HCT116 (cell line): Measurements from ENCODE around the gene VIPR1. TPM values are rescaled to one million over a fixed set of nuclear protein-coding genes. Genes with fewer than 3 reads are reported as not detected.

ENCODE experiments used
- ATAC-seq: fragments of 200-7000 bp; cut with Tn5 transposase; 2 replicates; pipeline ENCODE4 v1.9.1; 2020; ENCODE audit warnings: mild to moderate bottlenecking, moderate library complexity
- BruUV-seq: library from RNA; stranded (reverse); fragments of 400-500 nt; replicated peaks from 2 replicates; lab custom pipeline; 2021; lab: Mats Ljungman, UMichigan
- CTCF ChIA-PET: fragments of 300-600 bp; sonication (Branson Sonifier 250); formaldehyde crosslinking; loops from one replicate; lab custom pipeline; 2021; ENCODE audit warnings: antibody characterized with exemption; lab: Charles Lee
- POLR2A ChIA-PET: fragments of 300-600, 350-600 bp; sonication (Branson Sonifier 250); formaldehyde crosslinking; loops from one replicate; lab custom pipeline; 2021; ENCODE audit warnings: antibody characterized with exemption; lab: Charles Lee
- RAD21 ChIA-PET, 2 experiments: fragments of 300-600 bp; sonication (Branson Sonifier 250); formaldehyde crosslinking; loops; one replicate each; lab custom pipeline; 2023; ENCODE audit warnings: low total read pairs in 2 of 2; ENCODE audit not compliant: uncharacterized antibody in 2 of 2, unreplicated experiment in 2 of 2, low non-redundant PET in 1 of 2; lab: Charles Lee
- DNase-seq: peaks from one replicate; pipeline ENCODE4 v3.0.0-alpha.2; 2010; ENCODE audit warnings: low read depth, low spot score
- H2AFZ ChIP-seq: fragments of 200-600 bp; shearing (Covaris generic), sonication (generic); 2 replicates; pipeline ENCODE4 v1.6.1; 2017; ENCODE audit warnings: low read depth, mixed run types, mixed read lengths, antibody characterized with exemption, low read length; ENCODE audit not compliant: poor library complexity, severe bottlenecking
- H3K27ac ChIP-seq: 2 replicates; pipeline ENCODE4 v1.5.1; 2012; ENCODE audit warnings: low read depth, low read length
- H3K27me3 ChIP-seq: fragments of 200-600 bp; sonication (generic); 2 replicates; pipeline ENCODE4 v1.6.1; 2016; ENCODE audit warnings: mixed run types, low read length, mixed read lengths; ENCODE audit not compliant: insufficient read depth
- H3K36me3 ChIP-seq, 2 experiments: fragments of 200-500 bp in 1 of 2; fragments of 200-600 bp in 1 of 2; sonication (Bioruptor generic) in 1 of 2; sonication (generic) in 1 of 2; 2 replicates each; pipeline versions ENCODE4 v1.5.1 to v1.6.1; 2014 to 2016; ENCODE audit warnings: low read length in 2 of 2, inconsistent platforms in 1 of 2, mixed read lengths in 1 of 2, mixed run types in 1 of 2; ENCODE audit not compliant: insufficient read depth in 2 of 2, control insufficient read depth in 1 of 2
- H3K4me1 ChIP-seq, 2 experiments: fragments of 200-600 bp in 1 of 2; sonication (generic) in 1 of 2; 2 replicates each; pipeline versions ENCODE4 v1.5.1 to v1.6.1; 2012 to 2017; ENCODE audit warnings: low read length in 2 of 2, inconsistent platforms in 1 of 2, mild to moderate bottlenecking in 1 of 2, mixed read lengths in 1 of 2, mixed run types in 1 of 2, moderate library complexity in 1 of 2; ENCODE audit not compliant: insufficient read depth in 2 of 2, control insufficient read depth in 1 of 2
- H3K4me2 ChIP-seq: fragments of 200-600 bp; sonication (generic); 2 replicates; pipeline ENCODE4 v1.6.1; 2017; ENCODE audit warnings: mixed run types, low read length, mixed read lengths
- H3K4me3 ChIP-seq, 2 experiments: fragments of 200-600 bp in 1 of 2; sonication (generic) in 1 of 2; replicated peaks in 1 of 2; 2 replicates each; pipeline ENCODE4 v1.5.1; 2011 to 2016; ENCODE audit warnings: low read length in 2 of 2, control low read depth in 1 of 2, low read depth in 1 of 2, mild to moderate bottlenecking in 1 of 2, mixed read lengths in 1 of 2, mixed run types in 1 of 2
- H3K79me2 ChIP-seq: fragments of 200-600 bp; sonication (generic); 2 replicates; pipeline ENCODE4 v1.6.1; 2017; ENCODE audit warnings: mild to moderate bottlenecking, mixed run types, low read length, moderate library complexity, mixed read lengths; ENCODE audit not compliant: insufficient read depth
- H3K9ac ChIP-seq: fragments of 200-600 bp; sonication (generic); 2 replicates; pipeline ENCODE4 v1.6.1; 2016; ENCODE audit warnings: low read length, mixed read lengths
- H3K9me2 ChIP-seq: fragments of 200-600 bp; sonication (generic), shearing (Covaris generic); 2 replicates; pipeline ENCODE4 v1.6.1; 2017; ENCODE audit warnings: mixed run types, mild to moderate bottlenecking, moderate library complexity; ENCODE audit not compliant: insufficient read depth
- H3K9me3 ChIP-seq, 2 experiments: fragments of 200-500 bp in 1 of 2; fragments of 200-600 bp in 1 of 2; sonication (Bioruptor generic) in 1 of 2; sonication (generic) in 1 of 2; 2 replicates each; pipeline ENCODE4 v1.6.1; 2014 to 2017; ENCODE audit warnings: low read length in 2 of 2, mixed read lengths in 2 of 2, inconsistent platforms in 1 of 2, low read depth in 1 of 2, mild to moderate bottlenecking in 1 of 2, mixed run types in 1 of 2, moderate library complexity in 1 of 2; ENCODE audit not compliant: control insufficient read depth in 1 of 2, insufficient read depth in 1 of 2
- H4K20me1 ChIP-seq: fragments of 200-600 bp; sonication (generic), shearing (Covaris generic); 2 replicates; pipeline ENCODE4 v1.6.1; 2017; ENCODE audit warnings: mixed run types, mild to moderate bottlenecking, moderate library complexity; ENCODE audit not compliant: insufficient read depth
- ATF3 ChIP-seq: IDR thresholded peaks from 2 replicates; pipeline ENCODE4 v1.6.1; 2012
- CEBPB ChIP-seq: IDR thresholded peaks from 2 replicates; pipeline ENCODE4 v1.6.1; 2012; ENCODE audit warnings: low read depth
- CTCF ChIP-seq, 3 experiments: fragments of 200-600 bp in 1 of 3; sonication (generic) in 1 of 3; IDR thresholded peaks in 2 of 3; conservative IDR thresholded peaks in 1 of 3; 2 replicates each; pipeline ENCODE4 v1.5.1; 2012 to 2017; ENCODE audit warnings: low read depth in 2 of 3, low read length in 2 of 3, antibody characterized with exemption in 1 of 3, borderline replicate concordance in 1 of 3, control low read depth in 1 of 3, mild to moderate bottlenecking in 1 of 3, mixed read lengths in 1 of 3, mixed run types in 1 of 3, moderate library complexity in 1 of 3; ENCODE audit not compliant: insufficient read depth in 1 of 3
- EGR1 ChIP-seq: IDR thresholded peaks from 2 replicates; pipeline ENCODE4 v1.6.1; 2012; ENCODE audit warnings: low read depth
- ELF1 ChIP-seq: IDR thresholded peaks from 2 replicates; pipeline ENCODE4 v1.6.1; 2012; ENCODE audit warnings: low read depth, borderline replicate concordance
- FOSL1 ChIP-seq: IDR thresholded peaks from 2 replicates; pipeline ENCODE4 v1.6.1; 2012; ENCODE audit warnings: low read depth
- RAD21 ChIP-seq: IDR thresholded peaks from 2 replicates; pipeline ENCODE4 v1.6.1; 2012; ENCODE audit warnings: low read depth, mild to moderate bottlenecking
- SP1 ChIP-seq: IDR thresholded peaks from 2 replicates; pipeline ENCODE4 v1.6.1; 2012; ENCODE audit warnings: low read depth
- TCF7L2 ChIP-seq: IDR thresholded peaks from 2 replicates; pipeline ENCODE4 v1.7.0; 2011; ENCODE audit warnings: borderline replicate concordance, inconsistent platforms; ENCODE audit not compliant: insufficient read depth, insufficient read length; ENCODE audit errors: extremely low read depth
- ZBTB33 ChIP-seq: IDR thresholded peaks from 2 replicates; pipeline ENCODE4 v1.6.1; 2011; ENCODE audit warnings: mild to moderate bottlenecking, low read length, moderate library complexity; ENCODE audit not compliant: insufficient replicate concordance; ENCODE audit errors: extremely low read depth
- ZNF274 ChIP-seq: fragments of 200-500 bp; sonication (Bioruptor generic); IDR thresholded peaks from 2 replicates; pipeline ENCODE4 v1.6.1; 2014; ENCODE audit warnings: mild to moderate bottlenecking, low read depth, low read length, inconsistent platforms
- intact Hi-C: fragments of 100-400 bp; cut with micrococcal nuclease; formaldehyde crosslinking; loops from 2 replicates; pipeline ENCODE4 v1.10.0; 2022
- total RNA-seq: library from RNA; stranded (reverse); gene quantifications from one replicate; pipeline ENCODE4 v1.2.1, GENCODE V29; 2021; ENCODE audit not compliant: unreplicated experiment
- TF ChIP-seq, protein P1 (sequence below): IDR thresholded peaks from 2 replicates; pipeline ENCODE4 v1.6.1; 2012

VIPR1 gene
- total RNA-seq, 1 experiment from 2014 or later = 9.6 TPM

- ChIA-PET POLR2A (no interaction called here), RAD21 (no interaction called here), CTCF (no interaction called here)
- Histone ChIP-seq H2AFZ (no peak overlapping the region), H3K27ac (no peak overlapping the region), H3K36me3 (no peaks in the 10 kb centered on the region), H3K9me3 (no peaks in the 10 kb centered on the region), H3K4me1 (peaks cover 13 to 34% of the 10 kb centered on the region in 2 experiments), H3K27me3 (no peaks in the 10 kb centered on the region), H3K9me2 (no peaks in the 10 kb centered on the region), H3K9ac (no peak overlapping the region), H4K20me1 (no peaks in the 10 kb centered on the region), H3K79me2 (no peaks in the 10 kb centered on the region), H3K4me3 (no peak overlapping the region), H3K4me2 (peak overlapping the region; percentile 8; the same call in 1 of the 2 replicates)
- ATAC-seq (peak; percentile 31), DNase-seq (no peak)
- no TSS peak for BruUV-seq
- TF ChIP-seq CTCF (IDR thresholded peaks at IDR 0.05 in 2 of 3, conservative IDR thresholded peaks at IDR 0.05 in 1 of 3; ENCODE audit: borderline replicate concordance in 1 of 3, insufficient read depth in 1 of 3, low read depth in 2 of 3, low read length in 2 of 3) (no peak), ATF3 (no peak), EGR1 (no peak), ELF1 (no peak), ZNF274 (no peak), CEBPB (no peak), FOSL1 (no peak), TCF7L2 (no peak), ZBTB33 (no peak), RAD21 (no peak), SP1 (no peak)
- TF ChIP-seq, protein P1, sequence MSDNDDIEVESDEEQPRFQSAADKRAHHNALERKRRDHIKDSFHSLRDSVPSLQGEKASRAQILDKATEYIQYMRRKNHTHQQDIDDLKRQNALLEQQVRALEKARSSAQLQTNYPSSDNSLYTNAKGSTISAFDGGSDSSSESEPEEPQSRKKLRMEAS = no peak
- intact Hi-C loops = no loop called here
Observed at GRCh38 chr3:42507252-42507651, 4.8 kb downstream of the VIPR1 start.
